Muscle of arm (tissue), 12 donors: ENCODE data around the gene TMC6. TPM values are rescaled to one million over a fixed set of nuclear protein-coding genes. Genes with fewer than 3 reads are reported as not detected.
"Not testable (repeated sequence)": the region's sequence is repeated elsewhere in the genome, so short reads cannot be mapped to it uniquely, and the experiment has no call there.

ENCODE experiments used
- DNase-seq: peaks from one replicate; pipeline ENCODE4 v3.0.0-alpha.2; 2013
- polyA plus RNA-seq, 12 donors: library from polyadenylated mRNA; unstranded; fragments of 120-200 nt; gene quantifications; one replicate each; pipeline ENCODE4 v1.2.1, GENCODE V29; 2013; ENCODE audit not compliant: insufficient read length in 12 of 12

The TMC6 gene
- polyA plus RNA-seq, 12 donors, result 14.5 to 48.0 (median 22.0) TPM; not detected in 1

DNA sequence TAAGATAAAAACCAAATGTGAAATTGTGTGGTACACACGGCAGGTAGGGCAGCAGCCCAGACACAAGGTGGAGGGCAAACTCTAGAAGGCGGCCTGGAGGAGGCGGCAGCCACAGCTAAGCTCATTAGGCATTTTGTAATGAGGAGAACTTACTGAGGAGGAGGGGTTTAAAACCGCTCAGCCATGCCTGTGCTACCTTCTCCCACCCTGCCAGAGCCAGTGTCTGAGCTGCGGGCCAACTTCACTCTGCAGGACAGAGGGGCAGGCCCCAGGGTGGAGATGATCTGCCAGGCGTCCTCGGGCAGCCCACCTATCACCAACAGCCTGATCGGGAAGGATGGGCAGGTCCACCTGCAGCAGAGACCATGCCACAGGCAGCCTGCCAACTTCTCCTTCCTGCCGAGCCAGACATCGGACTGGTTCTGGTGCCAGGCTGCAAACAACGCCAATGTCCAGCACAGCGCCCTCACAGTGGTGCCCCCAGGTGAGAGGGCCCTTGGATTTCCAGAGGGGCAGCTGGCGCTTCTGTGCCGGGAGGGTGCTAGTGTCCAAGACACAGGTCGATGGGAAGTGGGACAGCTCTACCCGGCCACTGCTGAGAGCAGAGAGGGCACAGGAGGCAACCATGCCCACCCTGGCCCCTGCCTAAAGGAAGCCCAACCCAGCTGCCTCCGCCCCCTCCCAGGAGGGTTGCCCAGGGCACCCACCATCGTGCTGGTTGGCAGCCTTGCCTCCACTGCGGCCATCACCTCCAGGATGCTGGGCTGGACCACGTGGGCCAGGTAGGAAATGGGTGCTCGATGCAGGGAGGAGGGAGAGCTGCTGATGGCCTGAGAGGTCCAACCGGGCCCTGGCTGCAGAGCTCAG lies 35.6 kb upstream of the TMC6 start:
- DNase-seq, result no peak

DNA sequence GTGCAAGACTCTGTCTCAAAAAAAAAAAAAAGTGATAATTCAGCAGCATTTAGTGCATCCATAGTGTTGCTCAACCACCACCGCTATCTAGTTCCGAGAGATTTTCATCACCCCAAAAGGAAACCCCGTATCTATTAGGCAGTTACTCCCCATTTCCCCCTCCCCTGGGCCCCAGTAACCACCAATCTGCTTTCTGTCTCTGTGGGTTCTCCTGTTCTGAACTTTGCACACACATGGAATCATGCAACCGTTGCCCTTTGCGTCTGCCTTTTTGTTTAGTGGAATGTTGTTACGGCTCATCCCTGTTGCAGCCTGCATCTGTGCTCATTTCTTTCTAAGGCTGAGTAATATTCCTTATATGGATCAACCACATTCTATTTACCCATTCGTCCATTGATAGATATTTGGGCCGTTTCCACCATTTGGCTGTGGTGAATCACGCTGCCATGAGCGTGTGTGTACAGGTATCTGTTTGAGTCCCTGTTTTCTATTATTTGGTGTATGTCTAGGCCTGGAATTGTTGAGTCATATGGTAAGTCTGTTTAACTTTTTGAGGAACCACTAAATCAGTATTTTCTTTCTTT lies 31.1 kb upstream of the TMC6 start:
- DNase-seq, result no peak

DNA sequence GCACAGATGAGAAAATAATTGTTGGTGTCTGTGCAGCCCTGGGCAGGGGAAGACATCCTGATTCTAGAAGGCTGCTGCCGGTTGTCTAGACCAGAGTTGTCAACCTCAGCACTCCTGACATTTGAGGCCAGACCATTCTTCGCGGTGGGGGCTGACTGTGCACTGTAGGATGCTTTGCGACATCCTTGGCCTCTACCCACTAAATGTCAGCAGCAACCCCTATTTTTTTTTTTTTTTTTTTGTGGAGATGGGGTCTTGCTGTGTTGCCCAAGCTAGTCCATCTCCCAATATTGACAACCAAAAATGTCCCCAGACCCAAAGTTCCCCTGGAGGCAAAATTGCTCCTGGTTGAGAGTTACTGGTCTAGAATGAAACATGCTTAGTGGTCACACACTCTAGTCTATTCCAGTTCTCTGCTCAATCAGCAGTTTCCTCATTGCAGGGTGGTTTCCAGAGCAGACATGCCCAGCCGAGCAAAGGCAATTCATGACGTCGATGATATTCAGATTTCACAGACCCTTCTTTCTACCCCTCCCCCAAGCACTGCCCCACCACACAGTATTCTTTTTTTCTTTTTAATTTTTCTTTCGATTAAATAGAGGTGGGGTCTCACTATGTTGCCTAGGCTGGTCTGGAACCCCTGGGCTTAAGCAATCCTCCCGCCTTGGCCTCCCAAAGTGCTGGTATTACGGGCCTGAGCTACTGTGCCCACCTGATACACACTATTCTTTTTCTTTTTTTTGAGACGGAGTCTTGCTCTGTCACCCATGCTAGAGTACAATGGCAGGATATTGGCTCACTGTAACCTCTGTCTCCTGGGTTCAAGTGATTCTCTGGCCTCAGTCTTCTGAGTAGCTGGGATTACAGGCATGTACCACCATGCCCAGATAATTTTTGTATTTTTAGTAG lies 26.6 kb upstream of the TMC6 start:
- DNase-seq, result no peak

DNA sequence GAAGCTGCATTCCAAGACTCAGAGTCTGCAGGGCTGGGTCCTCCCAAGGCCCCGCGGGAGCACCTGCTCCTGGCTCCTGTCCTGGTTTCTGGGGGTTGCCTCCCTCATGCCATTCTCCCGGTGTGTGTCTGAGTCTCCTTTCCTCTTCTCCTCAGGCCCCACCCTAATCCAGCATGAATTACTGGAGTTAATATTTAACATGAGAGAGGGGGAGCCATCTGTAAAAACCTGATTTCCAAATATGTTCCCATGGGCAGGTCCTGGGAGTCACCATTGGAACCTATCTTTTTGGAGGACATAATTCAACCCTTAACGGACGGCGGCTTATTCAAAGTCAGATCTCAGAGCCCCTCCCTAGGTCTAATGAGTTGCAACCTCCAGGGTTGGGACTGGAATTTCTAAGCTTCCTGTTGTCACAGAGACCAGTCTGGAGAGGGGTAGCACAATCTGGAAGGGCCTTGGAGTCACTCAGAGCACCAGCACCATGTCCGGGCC lies 23.0 kb upstream of the TMC6 start:
- no peak for DNase-seq

DNA sequence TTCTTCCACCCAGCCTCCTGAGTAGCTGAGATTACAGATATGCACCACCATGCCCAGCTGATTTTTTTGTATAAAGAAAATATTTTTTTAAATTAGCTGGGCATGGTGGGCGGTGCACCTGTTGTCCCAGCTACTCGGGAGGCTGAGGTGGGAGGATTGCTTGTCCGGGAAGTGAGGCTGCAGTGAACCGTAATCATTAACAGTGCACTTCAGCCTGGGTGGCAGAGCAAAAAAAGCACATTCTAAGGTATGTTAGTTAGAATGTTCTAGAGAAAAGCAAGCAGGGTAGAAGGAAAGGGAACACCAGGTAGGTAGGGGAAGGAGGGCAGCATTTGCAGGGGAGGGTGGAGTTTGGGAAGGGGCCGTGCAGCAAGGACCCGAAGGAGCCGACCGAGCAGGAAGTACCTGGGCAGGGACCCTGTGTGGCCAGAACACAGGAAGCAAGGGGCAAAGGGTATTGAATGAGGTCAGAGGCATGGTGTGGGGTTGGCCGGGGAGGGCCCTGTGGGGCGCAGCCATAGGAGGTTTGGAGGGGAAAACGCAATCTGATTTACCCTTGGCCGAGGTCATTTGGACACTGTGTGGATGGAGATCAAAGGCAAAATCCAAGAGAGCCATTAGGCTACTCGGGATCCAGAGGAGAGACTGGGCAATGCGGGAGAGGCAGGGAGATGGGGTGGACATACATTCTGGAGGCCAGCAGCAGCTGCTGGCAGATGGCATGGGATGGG lies 19.9 kb upstream of the TMC6 start:
- no peak for DNase-seq

DNA sequence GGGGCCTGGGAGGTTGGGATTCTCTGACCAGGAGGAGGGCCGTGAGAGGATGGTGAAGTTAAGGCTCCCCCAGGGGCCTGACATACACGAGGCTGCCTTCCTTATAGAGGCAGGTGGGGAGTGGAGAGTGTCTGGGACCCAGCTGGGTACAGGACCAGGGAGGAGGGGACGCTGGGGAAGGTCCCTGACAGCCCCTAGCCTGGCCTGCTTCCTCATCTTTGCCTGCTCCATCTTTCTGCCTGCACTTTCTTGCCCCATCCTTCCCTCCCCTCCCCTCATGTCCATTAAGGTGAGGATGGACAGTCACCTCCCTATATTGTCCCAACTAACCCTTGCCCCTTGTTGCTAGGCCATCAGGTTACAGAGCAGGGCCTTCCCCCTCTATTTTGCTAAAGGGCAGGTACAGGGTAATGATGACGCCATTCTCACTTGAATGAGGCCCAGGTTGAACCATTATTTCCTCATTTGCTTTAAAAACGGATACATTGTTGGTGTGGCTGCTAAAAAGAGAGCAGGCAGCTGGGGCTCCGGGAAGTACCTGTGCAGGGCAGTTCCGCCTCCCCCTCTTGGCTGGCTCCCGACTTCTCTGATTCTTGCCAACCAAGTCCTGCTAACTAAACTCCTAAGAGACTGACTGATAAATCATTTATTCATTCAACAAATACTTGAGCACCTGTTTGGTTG lies 18.9 kb upstream of the TMC6 start:
- DNase-seq, result no peak

DNA sequence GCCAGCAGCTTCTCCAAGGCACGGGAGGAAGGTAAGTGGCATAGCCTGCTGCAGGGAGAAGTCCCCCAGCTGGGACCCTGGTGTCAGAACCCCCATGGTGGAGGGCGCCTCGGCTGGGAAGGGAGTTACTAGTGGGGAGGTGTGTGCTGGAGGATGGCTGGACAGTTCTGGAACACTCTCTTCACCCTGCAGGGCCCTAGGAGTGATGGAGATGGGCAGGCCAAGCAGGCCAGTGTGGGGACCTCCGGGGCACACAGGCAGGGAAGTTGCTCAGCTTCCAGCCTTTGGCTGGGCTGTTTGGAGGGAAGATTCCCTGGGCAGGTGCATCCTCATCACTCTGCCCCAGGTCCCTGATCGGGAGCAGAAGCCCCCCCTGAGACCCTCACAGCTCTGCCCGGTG lies 18.3 kb upstream of the TMC6 start:
- DNase-seq, result no peak

DNA sequence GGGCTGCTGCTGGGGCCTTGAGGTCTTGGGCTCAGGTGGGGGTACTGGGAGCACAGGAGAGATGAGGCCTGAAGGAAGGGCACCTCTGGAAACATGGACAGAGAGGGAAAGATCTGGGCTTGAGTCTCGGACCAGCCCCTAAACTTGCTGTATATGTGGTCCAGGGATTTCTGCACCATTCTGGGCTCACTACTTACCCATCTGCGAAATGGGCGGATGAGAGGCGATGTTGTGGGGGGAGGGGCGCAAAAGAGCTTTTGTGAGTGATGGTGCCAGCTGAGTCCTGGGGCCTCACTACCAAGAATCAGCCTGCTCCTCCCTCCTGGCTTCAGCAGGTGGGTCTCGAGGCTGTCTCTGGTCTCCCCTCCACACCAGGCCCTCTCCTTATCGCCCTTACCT lies 17.9 kb upstream of the TMC6 start:
- DNase-seq, result no peak

DNA sequence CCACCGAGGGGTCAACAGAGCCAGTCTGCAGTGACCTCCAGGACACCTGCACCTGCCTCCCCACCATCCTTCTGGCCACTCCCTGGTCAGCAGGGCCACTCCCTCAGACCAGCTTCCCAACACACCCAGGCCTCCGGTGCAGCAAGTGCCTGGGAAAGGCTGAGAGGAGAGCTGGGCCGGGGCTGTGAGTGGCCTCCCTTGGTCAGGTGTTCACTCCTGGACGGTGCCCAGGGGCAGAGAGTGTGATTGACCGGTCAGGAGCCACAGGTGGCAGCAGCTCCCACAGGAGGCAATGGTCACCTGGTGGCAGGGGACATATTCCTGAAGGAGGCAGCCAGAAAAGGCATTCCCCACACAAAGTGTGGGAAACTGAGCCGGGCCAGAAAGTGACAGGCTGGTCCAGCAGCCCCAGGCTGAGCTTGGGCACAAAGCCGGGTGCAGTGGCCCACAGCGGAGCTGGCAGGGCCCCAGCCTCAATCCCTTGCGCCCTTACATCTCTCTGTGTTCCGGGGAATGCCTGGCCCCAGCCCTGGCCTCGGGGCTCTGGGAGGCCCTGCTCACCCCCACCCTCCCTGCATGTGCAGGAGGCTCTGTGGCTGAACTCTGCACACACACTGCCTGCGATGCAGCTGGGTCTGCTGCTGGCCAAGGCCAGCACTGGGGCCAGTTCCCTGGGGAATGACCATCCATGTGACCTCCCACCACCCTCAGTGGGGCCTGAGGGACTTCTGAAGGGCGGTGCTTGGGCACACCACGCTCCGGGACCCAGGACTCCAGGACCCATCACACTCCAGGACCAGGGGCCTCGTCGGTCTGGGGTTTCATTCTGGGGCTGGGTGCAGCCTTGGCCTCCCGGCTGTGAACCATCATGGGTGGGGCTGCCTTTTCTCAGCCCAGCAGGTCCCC lies 16.4 kb upstream of the TMC6 start:
- no peak for DNase-seq

DNA sequence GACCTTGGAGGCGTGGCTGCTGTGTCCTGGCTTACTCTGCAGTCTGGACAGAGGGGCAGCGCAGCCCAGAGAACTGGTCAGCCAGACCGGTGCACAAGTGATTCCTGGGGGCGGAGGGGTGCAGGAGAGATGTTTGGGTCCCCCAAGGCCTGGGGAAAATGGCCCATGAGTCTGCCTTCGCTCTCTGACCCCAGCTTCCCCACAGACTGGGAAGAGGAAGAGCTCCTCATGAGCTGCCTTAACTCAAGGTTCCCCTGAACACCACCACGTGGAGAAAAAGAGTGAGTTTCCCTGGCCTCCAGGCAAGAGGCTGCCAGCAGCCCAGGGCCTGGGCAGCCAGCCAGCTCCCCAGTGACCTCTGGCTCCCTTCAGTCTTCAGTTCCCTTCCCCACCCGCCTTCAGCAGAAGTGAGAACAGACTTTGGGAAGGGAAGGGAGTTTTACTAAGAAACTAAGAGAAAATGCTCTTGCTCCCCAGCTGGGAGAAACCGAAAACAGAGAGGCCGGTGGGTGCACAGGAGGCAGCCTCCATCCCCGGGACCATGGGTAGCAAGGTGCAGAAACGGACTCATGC lies 15.7 kb upstream of the TMC6 start:
- DNase-seq, result peak; percentile 85

DNA sequence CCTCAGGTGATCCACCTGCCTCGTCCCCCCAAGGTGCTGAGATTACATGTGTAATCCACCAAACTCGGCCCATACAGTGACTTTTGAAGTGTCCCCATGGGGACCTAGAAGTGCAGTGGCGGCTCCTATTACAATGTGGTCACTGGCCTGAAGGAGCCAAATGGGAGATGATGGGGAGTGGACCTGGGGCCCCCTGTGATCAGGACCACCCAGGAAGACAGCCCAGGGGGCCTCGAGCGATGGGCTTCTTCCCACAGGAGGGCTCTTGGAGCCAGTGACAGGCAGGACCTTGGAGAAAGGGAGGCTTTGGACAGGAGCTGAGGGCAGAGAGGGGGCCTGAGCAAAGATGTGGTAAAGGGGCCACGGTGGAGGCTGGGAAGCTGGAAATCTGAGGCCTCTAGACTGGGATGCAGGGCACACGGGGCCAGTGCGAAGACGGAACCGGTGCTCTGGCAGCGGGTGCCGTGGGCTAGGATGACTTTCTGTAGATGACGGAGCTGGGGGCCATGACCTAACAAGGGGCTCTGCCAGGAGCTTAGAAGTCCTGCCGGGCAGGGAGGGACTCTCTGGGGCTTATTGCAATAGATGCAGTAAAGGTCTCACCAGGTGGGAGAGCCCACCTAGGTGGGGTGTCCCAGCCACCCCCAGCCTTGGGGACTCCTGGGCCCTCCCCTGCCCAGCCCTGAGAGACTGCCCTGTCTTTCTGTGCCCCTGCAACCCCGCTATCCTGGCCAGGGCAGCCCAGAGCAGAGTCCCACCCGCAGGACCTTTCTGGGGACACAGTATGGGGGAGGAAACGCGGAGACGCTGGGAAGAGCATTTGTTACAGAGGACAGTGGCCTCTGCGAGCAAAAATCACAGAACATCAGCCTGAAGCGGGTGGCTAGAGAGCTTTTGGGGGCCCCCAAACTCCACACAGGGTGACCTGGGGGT lies 14.9 kb upstream of the TMC6 start:
- DNase-seq, result no peak

DNA sequence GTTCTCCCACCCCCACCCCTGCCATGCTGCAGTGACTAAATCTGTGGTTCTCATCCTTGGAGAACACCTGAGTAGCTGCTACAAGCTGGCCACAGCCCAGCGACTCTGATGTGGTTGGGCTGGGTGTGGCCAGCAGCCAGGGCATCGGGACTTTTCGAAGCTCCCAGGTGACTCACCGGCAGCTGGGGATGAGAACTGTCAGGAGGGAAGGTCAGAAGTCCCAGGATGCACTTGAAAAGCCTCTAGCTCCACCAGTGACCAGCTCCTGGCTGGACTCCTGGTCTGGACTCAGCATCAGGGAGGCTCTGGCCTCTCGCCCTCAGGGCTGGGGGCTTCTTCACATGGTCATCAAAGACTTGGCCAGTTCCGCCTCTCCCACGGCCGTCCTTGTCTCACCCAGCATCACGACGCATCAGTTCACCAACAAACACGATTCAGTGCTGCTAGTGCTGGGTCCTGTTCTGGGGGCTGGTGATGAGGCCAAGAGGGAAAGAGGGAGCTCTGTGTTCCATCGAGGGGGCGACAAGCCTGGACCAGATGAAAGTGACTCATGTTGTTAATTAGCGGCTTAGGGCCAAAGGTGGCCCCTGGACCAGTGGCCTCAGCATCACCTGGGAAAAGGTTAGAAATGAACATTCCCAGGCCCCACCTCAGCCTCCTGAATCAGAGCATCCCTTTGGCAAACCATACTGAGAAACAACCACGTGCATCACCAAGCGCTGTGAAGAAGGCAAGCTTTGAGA lies 13.7 kb upstream of the TMC6 start:
- no peak for DNase-seq

DNA sequence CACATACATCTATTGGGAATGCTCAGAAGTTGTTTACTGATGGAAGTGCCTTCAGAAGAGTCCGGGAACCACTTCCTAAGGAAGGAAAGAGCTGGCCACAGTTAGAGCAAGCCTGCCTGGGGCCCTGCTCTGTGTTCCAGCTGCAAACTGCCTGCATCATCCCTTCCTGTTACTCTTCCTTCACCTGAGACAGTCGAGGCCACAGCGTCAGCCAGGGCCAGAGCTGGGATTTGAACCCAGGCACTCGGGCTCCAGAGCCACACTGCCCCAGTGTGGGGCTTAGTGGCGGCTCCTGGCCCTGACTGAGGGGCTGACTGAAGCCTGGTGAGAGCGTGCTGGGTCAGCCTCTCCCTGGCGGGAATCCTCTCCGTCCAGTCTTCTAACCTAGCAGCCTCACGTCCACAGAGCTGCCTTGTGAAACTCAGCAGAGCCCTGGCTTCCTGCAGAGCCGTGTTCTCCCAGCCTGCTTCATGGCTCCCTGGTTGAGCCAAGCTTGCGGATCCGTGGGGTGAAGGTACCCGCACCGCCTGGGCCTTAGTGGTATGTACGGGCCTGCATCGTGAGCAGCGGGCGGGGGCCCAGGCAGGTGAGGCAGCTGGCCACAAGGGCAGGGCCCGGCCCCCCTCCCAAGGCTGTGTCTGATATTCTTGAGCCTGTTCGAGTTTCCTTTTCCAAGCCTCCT lies 13.0 kb upstream of the TMC6 start:
- no peak for DNase-seq

DNA sequence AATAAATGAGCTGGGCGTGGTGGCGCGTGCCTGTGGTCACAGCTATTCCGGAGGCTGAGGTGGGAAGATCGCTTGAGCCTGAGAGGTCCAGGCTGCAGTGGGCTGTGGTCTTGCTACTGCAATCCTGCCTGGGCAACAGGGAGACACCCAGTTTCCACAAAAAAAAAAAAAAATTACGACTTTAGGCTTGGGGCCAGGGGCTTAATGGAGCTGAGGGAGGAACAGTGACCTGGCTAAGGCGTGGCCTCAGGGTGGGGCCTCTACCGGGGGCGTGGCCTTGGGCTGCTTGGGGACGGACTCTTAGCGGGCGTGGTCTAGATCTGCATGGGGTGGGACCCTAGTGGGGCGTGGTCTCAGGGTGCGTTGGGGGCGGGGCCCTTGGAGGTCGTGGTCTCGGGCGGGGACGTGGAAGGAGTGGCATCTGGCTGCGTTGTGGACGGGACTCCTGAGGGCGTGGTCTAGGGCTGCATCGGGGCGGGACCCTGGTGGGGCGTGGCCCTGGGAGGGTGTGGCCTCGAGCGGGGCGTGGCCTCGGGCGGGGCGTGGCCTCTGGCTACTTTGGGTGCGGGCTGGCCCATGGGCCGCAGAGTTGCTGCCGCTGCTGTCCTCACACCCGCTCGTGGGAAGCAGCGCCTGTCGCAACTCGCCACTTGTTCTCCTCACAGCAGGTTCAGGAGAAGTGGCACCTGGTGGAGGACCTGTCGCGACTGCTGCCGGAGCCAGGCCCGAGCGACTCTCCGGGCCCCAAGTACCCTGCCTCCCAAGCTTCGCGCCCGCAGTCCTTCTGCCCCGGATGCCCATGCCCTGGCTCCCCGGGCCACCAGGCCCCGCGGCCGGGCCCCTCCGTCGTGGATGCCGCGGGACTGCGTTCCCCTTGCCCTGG lies 11.9 kb upstream of the TMC6 start:
- no peak for DNase-seq

DNA sequence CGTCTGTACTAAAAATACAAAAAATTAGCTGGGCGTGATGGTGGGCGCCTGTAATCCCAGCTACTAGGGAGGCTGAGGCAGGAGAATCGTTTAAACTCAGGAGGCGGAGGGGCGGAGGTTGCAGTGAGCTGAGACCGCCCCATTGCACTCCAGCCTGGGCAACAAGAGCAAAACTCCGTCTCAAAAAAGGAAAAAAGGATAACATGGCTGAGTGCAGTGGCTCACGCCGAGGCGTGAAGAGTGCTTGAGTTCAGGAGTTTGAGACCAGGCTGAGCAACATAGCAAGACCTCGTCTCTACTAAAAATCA lies 11.3 kb upstream of the TMC6 start:
- DNase-seq, result not testable (repeated sequence)
